Activated T-cell treated with anti-CD3 and anti-CD28 coated beads for 48 hours (primary cell): ENCODE data around the gene UBE2M.
"Not testable (repeated sequence)": the region's sequence is repeated elsewhere in the genome, so short reads cannot be mapped to it uniquely, and the experiment has no call there.

Experiments
- DNase-seq: peaks from one replicate; pipeline ENCODE4 v3.0.0-alpha.2; 2020; ENCODE audit warnings: low read depth

The UBE2M gene

DNA sequence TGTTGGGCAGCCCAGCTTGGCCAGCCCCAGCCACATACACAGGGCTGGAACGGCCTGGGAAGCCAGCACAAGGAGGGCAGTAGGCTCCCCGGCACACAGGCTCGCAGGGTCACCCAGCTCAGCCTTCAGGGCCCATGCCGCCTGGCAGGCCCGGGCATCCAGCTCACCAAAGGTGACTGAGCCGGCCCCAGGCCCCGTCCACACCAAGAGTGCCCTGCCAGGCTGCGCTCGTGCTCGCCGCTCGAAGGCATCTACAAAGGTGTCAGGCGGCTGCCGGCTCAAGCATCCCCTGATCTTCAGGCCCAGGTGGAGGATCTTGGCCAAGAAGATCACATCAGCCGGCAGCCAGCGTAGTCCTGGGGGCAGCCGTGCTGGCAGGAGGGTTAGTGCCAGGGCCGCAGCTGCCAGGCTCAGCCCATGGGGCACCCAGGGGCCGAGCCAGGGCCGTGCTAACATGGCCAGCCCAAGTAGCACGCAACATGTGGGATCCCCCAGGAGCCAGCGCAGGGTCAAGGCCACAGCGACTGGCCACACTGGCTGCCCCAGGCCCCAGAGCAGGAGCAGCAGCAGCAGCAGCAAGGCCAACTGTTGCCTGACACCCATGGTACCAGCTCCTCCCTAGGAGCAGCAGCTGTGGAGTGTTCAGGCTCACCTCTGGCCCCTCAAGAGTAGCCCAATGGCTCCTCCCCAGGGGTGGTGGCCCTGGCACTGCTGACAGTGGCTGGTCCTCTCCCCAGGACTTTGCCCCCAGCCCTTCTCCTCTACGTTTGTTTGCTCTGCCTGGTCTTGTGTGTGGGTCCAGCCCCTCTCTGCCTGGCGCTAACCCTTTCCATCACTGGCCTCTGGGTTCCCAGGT is 46.8 kb downstream of the UBE2M start, which contains the start of gene SLC27A5:
Gene SLC27A5 (minus strand): TSS at position 640 of the 856 bp plus-strand sequence. CDS start 37 bp downstream, at position 603.
- DNase-seq: no peak

- no peak for DNase-seq
Observed at GRCh38 chr19:58510084-58510862, 48.1 kb downstream of the UBE2M start.

DNA sequence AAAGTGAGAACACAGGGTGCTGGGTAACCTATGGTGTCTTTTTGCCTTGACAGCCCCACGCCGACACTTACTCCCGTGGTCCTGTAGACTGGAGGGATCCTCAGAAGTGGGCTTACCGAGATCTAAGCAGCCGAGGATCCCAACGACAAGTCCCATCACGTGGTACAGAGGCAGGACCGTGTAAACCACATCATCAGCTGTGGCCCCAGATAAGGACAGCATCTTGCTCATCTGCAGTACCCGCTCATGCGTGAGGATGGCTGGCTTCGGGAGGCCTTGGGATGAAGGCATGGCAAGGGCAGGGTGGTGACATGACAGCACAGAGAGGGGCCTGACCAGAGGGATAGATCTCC is 48.7 kb downstream of the UBE2M start:
- no peak for DNase-seq

DNA sequence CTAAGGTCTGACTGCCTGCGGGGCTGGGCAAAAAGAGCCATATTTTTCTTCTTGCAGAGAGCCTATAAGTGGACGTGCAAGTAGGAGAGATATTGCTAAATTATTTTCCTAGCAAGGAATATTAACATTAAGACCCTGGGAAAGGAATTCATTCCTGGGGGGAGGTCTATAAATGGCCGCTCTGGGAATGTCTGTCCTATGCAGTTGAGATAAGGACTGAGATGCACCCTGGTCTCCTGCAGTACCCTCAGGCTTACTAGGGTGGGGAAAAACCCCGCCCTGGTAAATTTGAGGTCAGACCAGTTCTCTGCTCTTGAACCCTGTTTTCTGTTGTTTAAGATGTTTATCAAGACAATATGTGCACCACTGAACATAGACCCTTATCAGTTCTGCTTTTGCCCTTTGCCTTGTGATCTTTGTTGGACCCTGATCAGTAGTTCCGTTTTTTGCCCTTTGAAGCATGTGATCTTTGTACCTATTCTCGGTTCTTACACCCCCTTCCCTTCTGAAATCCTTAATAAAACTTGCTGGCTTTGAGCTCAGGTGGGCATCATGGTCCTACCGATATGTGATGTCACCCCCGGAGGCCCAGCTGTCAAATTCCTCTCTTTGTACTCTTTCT is 50.7 kb downstream of the UBE2M start:
- DNase-seq: not testable (repeated sequence)
